CD4-positive, alpha-beta memory T cell (primary cell): ENCODE measurements around the gene COQ10A. TPM values are rescaled to one million over a fixed set of nuclear protein-coding genes. Genes with fewer than 3 reads are reported as not detected.

Experiments used
- CTCF ChIA-PET: fragments of 350-600 bp; sonication (Branson Sonifier 250); formaldehyde crosslinking; loops from one replicate; lab custom pipeline; 2021; ENCODE audit warnings: inconsistent platforms; ENCODE audit not compliant: partially characterized antibody; lab: Charles Lee
- POLR2A ChIA-PET: fragments of 350-600 bp; sonication (Branson Sonifier 250); formaldehyde crosslinking; loops from one replicate; lab custom pipeline; 2021; ENCODE audit not compliant: partially characterized antibody; lab: Charles Lee
- DNase-seq, 5 donors: peaks; one replicate each; pipeline versions ENCODE4 v3.0.0 to v3.0.0-alpha.2; 2020 to 2022; ENCODE audit warnings: mixed read lengths in 1 of 5
- H3K27ac ChIP-seq: one replicate; pipeline ENCODE4 v1.7.0; 2013; ENCODE audit warnings: low read depth, low read length
- H3K27me3 ChIP-seq: 2 replicates; pipeline ENCODE4 v1.7.0; 2013; ENCODE audit warnings: mild to moderate bottlenecking, low read length, moderate library complexity; ENCODE audit not compliant: insufficient read depth
- H3K36me3 ChIP-seq: 2 replicates; pipeline ENCODE4 v1.7.0; 2013; ENCODE audit warnings: mild to moderate bottlenecking, low read length, moderate library complexity; ENCODE audit not compliant: insufficient read depth
- H3K4me1 ChIP-seq: 2 replicates; pipeline ENCODE4 v1.7.0; 2013; ENCODE audit warnings: mild to moderate bottlenecking, low read length, moderate library complexity; ENCODE audit not compliant: insufficient read depth
- H3K4me3 ChIP-seq, 2 donors: one replicate each; pipeline ENCODE4 v1.7.0; 2013; ENCODE audit warnings: low read length in 2 of 2, mild to moderate bottlenecking in 1 of 2
- H3K9me3 ChIP-seq, 2 donors: one replicate each; pipeline ENCODE4 v1.7.0; 2013; ENCODE audit warnings: low read length in 2 of 2, control low read depth in 1 of 2; ENCODE audit not compliant: control insufficient read depth in 1 of 2
- H3K27ac Mint-ChIP-seq, 7 donors: one replicate each; pipeline ENCODE4 v1.8.0; 2020 to 2021; ENCODE audit warnings: mixed read lengths in 7 of 7, mild to moderate bottlenecking in 6 of 7, inconsistent platforms in 3 of 7, moderate library complexity in 3 of 7
- H3K27me3 Mint-ChIP-seq, 2 donors: one replicate each; pipeline ENCODE4 v1.8.0; 2020 to 2021; ENCODE audit warnings: mixed read lengths in 2 of 2
- H3K36me3 Mint-ChIP-seq, 2 donors: one replicate each; pipeline ENCODE4 v1.8.0; 2020 to 2021; ENCODE audit warnings: mixed read lengths in 2 of 2, inconsistent platforms in 1 of 2, mild to moderate bottlenecking in 1 of 2
- H3K4me1 Mint-ChIP-seq, 4 donors: one replicate each; pipeline ENCODE4 v1.8.0; 2020 to 2021; ENCODE audit warnings: mixed read lengths in 4 of 4, mild to moderate bottlenecking in 1 of 4
- H3K4me3 Mint-ChIP-seq, 8 donors: one replicate each; pipeline ENCODE4 v1.8.0; 2020 to 2021; ENCODE audit warnings: mixed read lengths in 8 of 8, mild to moderate bottlenecking in 7 of 8, moderate library complexity in 6 of 8, inconsistent platforms in 3 of 8
- H3K9me3 Mint-ChIP-seq, 8 donors: one replicate each; pipeline ENCODE4 v1.8.0; 2020 to 2021; ENCODE audit warnings: mixed read lengths in 8 of 8, mild to moderate bottlenecking in 5 of 8, inconsistent platforms in 3 of 8, moderate library complexity in 1 of 8
- intact Hi-C: fragments of 100-400 bp; cut with micrococcal nuclease; formaldehyde crosslinking; loops from one replicate; pipeline ENCODE4 v1.15.1; 2023
- polyA plus RNA-seq, 2 donors: library from polyadenylated mRNA; unstranded; fragments of 300-500 nt; fragmentation: Illumina TruSeq; gene quantifications; one replicate each; pipeline ENCODE4 v1.2.3, GENCODE V29; 2021
- total RNA-seq, 2 experiments: library from RNA; stranded (reverse); gene quantifications; one replicate each; pipeline ENCODE4 v1.2.3, GENCODE V29; 2021

Gene COQ10A
- total and polyA plus RNA-seq, 4 experiments from 2014 or later, result 8.7 to 38.6 (median 23.5) TPM

DNA sequence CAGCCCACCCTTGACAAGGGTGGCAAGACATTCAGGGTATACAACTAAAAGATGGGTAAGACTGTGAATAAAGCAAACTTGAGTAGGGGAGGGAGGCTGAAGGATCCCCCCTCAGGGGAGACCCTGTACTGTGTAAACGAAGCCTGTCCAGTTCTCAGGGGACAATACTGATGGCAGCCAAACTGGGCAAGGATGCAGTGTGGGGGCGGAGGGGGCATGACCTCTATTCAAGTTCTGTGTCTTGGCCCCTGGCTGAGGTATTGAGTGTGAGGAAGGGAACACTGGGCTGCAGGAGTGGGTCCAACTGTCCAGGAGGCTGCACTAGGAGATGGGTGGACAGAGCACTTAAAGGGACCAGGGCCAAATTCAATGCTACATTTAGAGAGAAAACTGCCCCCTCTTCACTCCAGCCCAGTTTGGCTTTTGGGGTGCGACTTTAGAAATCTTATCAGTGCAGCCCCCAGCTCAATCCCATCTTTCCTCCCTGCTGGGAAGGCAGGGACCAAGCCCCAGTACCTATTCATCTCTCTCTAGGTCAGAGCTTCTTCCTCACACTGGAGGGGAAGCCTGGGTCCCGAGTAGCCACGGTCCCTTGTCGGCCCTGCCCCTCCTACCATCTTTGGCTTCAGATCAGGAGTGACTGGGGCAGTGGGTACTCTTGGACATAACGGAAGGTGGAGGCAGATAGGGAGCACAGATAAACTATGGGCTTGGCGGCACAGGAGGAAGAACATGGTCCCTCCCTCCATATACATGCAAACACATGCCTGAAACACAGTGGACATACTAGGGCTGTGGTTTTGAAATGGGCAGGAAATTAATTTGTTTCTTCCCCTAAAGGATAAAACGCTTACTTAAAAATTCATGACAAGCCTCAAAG, 25.1 kb upstream of the COQ10A start:
- POLR2A ChIA-PET, result no interaction called here

DNA sequence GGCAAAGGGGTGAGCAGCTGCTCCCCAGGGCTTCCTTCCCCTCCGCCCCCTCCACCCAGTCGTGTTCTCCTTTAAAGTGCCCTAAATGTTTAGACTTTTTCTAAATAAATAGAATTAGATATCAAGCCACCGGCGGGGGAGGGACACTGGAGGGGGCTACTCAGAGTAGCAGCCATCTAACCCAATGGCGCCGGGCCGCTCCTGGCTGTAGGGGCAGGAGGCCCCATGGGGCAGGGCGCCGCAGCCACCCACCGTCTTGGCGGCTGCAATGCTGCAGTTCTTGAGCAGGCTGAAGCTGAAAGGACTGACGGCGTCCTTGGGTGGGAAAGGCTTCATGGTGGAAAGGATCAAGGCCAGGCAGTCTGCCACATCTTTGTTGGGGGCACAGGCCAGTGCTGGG, 23.8 kb upstream of the COQ10A start:
- Mint-ChIP-seq H3K4me1 (no peaks in the 10 kb centered on the region), H3K27ac (peak overlapping the region in 1 of 7 donors; percentile 8), H3K9me3 (peaks cover 0 to 4% (median 0%) of the 10 kb centered on the region in 8 donors), H3K27me3 (no peaks in the 10 kb centered on the region), H3K4me3 (no peak overlapping the region), H3K36me3 (peaks cover 19 to 67% of the 10 kb centered on the region in 2 donors)
- H3K4me1 ChIP-seq, result no peaks in the 10 kb centered on the region
- no peak overlapping the region for H3K27ac ChIP-seq
- H3K9me3 ChIP-seq, result no peaks in the 10 kb centered on the region
- CTCF ChIA-PET, result no interaction called here
- no peaks in the 10 kb centered on the region for H3K27me3 ChIP-seq
- DNase-seq, result no peak
- intact Hi-C loops, result no loop called here
- no peak overlapping the region for H3K4me3 ChIP-seq
- POLR2A ChIA-PET, result no interaction called here
- H3K36me3 ChIP-seq, result peaks cover 61% of the 10 kb centered on the region

More for the DNA sequence above, 25.1 kb upstream of the COQ10A start:
- Mint-ChIP-seq H3K27me3 (no peaks in the 10 kb centered on the region), H3K4me1 (no peaks in the 10 kb centered on the region), H3K27ac (peak overlapping the region in 4 of 7 donors; percentile 17 to 66 (median 26)), H3K4me3 (no peak overlapping the region), H3K36me3 (peaks cover 13 to 60% of the 10 kb centered on the region in 2 donors), H3K9me3 (peaks cover 0 to 4% (median 0%) of the 10 kb centered on the region in 8 donors)
- intact Hi-C loops, result no loop called here
- Histone ChIP-seq H3K4me3 (no peak overlapping the region), H3K9me3 (no peaks in the 10 kb centered on the region), H3K27me3 (no peaks in the 10 kb centered on the region), H3K36me3 (peaks cover 50% of the 10 kb centered on the region), H3K4me1 (no peaks in the 10 kb centered on the region), H3K27ac (no peak overlapping the region)
- CTCF ChIA-PET, result no interaction called here
- DNase-seq, result no peak

DNA sequence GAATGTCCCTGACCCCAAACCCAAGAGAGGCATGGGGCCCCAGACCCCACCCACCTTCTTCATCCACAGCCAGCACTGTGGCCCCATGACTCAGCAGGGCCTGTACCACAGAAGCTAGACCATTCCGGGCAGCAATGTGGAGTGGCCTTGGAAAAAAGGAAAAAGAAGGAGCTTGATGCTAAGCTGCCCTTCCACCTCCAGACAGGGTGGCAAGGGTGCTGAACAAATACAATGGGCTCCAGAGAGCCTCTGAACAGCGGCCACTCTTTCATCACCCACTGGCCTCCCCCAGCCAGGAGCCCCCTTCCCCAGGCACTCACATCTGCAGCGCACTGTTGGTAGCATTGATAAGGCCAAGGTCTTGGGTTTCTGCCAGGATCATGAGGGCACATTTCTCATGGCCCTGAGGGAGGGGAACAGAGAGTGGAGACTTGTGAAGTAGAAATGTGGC, 23.0 kb upstream of the COQ10A start:
- POLR2A ChIA-PET, result no interaction called here
- intact Hi-C loops, result no loop called here
- CTCF ChIA-PET, result no interaction called here
- peaks cover 19 to 69% of the 10 kb centered on the region in 2 donors for H3K36me3 Mint-ChIP-seq
- no peak overlapping the region for H3K4me3 Mint-ChIP-seq
- peaks cover 69% of the 10 kb centered on the region for H3K36me3 ChIP-seq
- DNase-seq, result no peak
- H3K4me3 ChIP-seq, result no peak overlapping the region
- peaks cover 0 to 4% (median 0%) of the 10 kb centered on the region in 8 donors for H3K9me3 Mint-ChIP-seq
- no peaks in the 10 kb centered on the region for H3K9me3 ChIP-seq
- H3K27ac ChIP-seq, result no peak overlapping the region
- no peak overlapping the region for H3K27ac Mint-ChIP-seq
- H3K4me1 Mint-ChIP-seq, result no peaks in the 10 kb centered on the region
- no peaks in the 10 kb centered on the region for H3K27me3 Mint-ChIP-seq
- no peaks in the 10 kb centered on the region for H3K27me3 ChIP-seq
- no peaks in the 10 kb centered on the region for H3K4me1 ChIP-seq

DNA sequence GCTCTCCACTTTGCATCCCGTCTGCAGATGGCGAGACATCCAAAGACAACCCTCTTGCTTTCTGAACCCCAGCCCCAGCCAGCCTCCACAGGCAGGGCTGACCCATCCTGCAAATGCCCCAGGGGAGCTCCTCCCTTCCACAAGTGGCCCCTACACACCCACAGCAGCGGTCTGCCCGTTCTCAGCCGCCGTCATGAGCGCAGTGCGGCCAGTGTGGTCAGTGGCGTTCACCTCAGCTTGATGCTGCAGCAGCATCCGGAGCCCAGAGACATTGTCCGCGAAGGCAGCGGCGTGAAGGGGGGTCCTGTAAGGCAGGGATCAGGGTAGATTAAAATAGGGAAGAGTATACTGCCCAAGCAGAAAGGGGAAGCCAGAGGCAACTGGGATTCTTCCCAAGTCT, 22.2 kb upstream of the COQ10A start:
- H3K27ac Mint-ChIP-seq, result peak overlapping the region in 1 of 7 donors; percentile 64
- DNase-seq, result no peak

DNA sequence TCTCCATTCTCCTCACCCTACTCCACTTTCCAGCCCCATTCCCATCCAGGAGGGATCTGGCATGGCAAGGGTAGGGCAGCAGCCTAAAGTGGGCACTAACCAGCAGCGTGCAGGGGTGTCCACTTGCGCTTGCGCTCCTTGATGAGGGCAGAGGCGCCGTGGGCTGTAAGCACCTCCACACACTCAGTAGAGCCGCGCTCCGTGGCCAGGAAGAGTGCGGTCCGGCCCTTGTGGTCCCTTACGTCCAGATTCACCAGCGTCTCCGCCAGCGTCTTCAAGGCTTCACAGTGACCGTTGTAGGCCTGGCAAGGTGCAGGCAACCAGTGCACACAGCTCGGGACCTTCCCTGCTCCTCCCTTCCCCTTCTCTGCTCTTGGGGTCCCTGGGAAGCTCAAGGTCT, 18.8 kb upstream of the COQ10A start:
- ChIA-PET CTCF (interaction anchor here (0.7 kb wide), 1 partner anchor 293 kb away, joined by 3 read pairs; no protein-coding TSS in a partner anchor), POLR2A (interaction anchor here (2.4 to 2.5 kb wide), 2 partner anchors 10 to 26 kb away, joined by 8 to 9 read pairs; partner anchors contain the start of genes ANKRD52 and RNF41)
- H3K36me3 Mint-ChIP-seq, result peaks cover 37 to 60% of the 10 kb centered on the region in 2 donors
- intact Hi-C loops, result no loop called here
- no peak for DNase-seq
- no peaks in the 10 kb centered on the region for H3K27me3 Mint-ChIP-seq
- H3K4me3 Mint-ChIP-seq, result no peak overlapping the region
- H3K27me3 ChIP-seq, result no peaks in the 10 kb centered on the region
- H3K27ac ChIP-seq, result no peak overlapping the region
- peaks cover 68% of the 10 kb centered on the region for H3K36me3 ChIP-seq
- no peak overlapping the region for H3K4me3 ChIP-seq
- H3K4me1 ChIP-seq, result no peaks in the 10 kb centered on the region
- no peaks in the 10 kb centered on the region for H3K4me1 Mint-ChIP-seq
- no peaks in the 10 kb centered on the region for H3K9me3 Mint-ChIP-seq
- H3K27ac Mint-ChIP-seq, result no peak overlapping the region
- no peaks in the 10 kb centered on the region for H3K9me3 ChIP-seq

More for the DNA sequence above, 22.2 kb upstream of the COQ10A start:
- H3K36me3 Mint-ChIP-seq, result peaks cover 24 to 71% of the 10 kb centered on the region in 2 donors
- no peak overlapping the region for H3K4me3 ChIP-seq
- no peaks in the 10 kb centered on the region for H3K27me3 Mint-ChIP-seq
- CTCF ChIA-PET, result no interaction called here
- H3K27ac ChIP-seq, result no peak overlapping the region
- H3K4me3 Mint-ChIP-seq, result no peak overlapping the region
- H3K36me3 ChIP-seq, result peaks cover 74% of the 10 kb centered on the region
- H3K9me3 ChIP-seq, result no peaks in the 10 kb centered on the region
- no peaks in the 10 kb centered on the region for H3K4me1 Mint-ChIP-seq
- peaks cover 0 to 4% (median 0%) of the 10 kb centered on the region in 8 donors for H3K9me3 Mint-ChIP-seq
- POLR2A ChIA-PET, result interaction anchor here (1.3 kb wide), 1 partner anchor 23 kb away, joined by 3 read pairs; the partner anchor contains the start of gene RNF41
- intact Hi-C loops, result no loop called here
- H3K27me3 ChIP-seq, result no peaks in the 10 kb centered on the region
- H3K4me1 ChIP-seq, result no peaks in the 10 kb centered on the region

DNA sequence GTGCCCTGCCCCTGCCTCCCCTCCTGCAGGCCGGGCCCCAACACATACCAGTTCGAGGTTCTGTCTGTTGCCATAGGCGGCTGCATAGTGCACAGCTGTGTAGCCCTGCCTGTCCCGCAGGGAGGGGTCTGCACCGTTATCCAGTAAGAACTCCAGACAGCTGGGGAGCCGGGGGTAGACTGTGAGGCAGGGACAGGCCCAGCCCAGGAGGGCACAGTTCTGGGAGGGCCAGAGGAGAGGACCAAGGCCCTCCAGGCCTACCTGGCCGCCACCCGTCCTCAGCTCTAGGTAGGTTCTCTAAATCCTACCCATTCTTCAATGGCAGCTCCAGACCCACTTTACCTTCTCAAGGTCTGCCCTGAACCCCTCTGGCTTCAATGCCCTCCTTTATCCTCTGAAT, 18.0 kb upstream of the COQ10A start:
- Histone ChIP-seq H3K36me3 (peaks cover 68% of the 10 kb centered on the region), H3K4me1 (no peaks in the 10 kb centered on the region), H3K4me3 (no peak overlapping the region), H3K27me3 (no peaks in the 10 kb centered on the region), H3K9me3 (no peaks in the 10 kb centered on the region), H3K27ac (no peak overlapping the region)
- ChIA-PET POLR2A (interaction anchor here (1.4 to 1.9 kb wide), 2 partner anchors 9 to 27 kb away, joined by 5 to 6 read pairs; partner anchors contain the start of genes ANKRD52 and RNF41), CTCF (no interaction called here)
- intact Hi-C loops, result no loop called here
- Mint-ChIP-seq H3K27me3 (no peaks in the 10 kb centered on the region), H3K36me3 (peaks cover 43 to 61% of the 10 kb centered on the region in 2 donors), H3K4me1 (no peaks in the 10 kb centered on the region), H3K4me3 (no peak overlapping the region), H3K9me3 (no peaks in the 10 kb centered on the region), H3K27ac (no peak overlapping the region)
- DNase-seq, result no peak

DNA sequence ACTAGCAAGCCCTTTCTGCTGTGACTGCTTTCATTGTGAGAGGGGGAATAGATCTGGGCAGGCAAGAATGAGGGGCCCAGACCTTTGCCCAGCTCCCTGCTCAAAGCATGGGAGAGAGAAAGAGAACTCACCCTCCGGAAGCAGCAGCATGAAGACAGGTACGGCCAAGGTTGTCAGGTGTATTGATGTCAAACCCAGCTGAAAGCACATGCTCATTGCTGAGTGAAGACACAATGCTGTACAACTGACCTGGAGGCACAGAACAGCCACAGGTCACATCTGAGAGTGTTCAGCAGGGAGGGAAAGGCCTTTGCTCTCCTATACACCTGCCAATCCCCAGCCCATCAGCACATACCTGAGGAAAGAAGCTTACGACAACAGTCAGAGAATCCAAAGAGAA, 14.1 kb upstream of the COQ10A start:
- peaks cover 42 to 59% of the 10 kb centered on the region in 2 donors for H3K36me3 Mint-ChIP-seq
- POLR2A ChIA-PET, result interaction anchor here (0.9 kb wide), 1 partner anchor 31 kb away, joined by 3 read pairs; the partner anchor contains the start of gene RNF41

More for the DNA sequence above, 14.1 kb upstream of the COQ10A start:
- CTCF ChIA-PET, result interaction anchor here (1.1 kb wide), 1 partner anchor 14 kb away, joined by 3 read pairs; the partner anchor contains the start of gene COQ10A
- Histone ChIP-seq H3K27ac (no peak overlapping the region), H3K4me1 (peaks cover 17% of the 10 kb centered on the region), H3K27me3 (no peaks in the 10 kb centered on the region), H3K36me3 (peaks cover 61% of the 10 kb centered on the region), H3K9me3 (no peaks in the 10 kb centered on the region), H3K4me3 (no peak overlapping the region)
- Mint-ChIP-seq H3K9me3 (no peaks in the 10 kb centered on the region), H3K27ac (peak overlapping the region in 1 of 7 donors; percentile 42), H3K27me3 (no peaks in the 10 kb centered on the region), H3K4me3 (no peak overlapping the region), H3K4me1 (peaks cover 8 to 15% (median 13%) of the 10 kb centered on the region in 4 donors)
- intact Hi-C loops, result no loop called here
- DNase-seq, result no peak
